Fibroblast of peridontal ligament (primary cell): ENCODE measurements around the gene PRR33.
"Not testable (repeated sequence)": the region's sequence is repeated elsewhere in the genome, so short reads cannot be mapped to it uniquely, and the experiment has no call there.

ENCODE experiments used
- DNase-seq: peaks from one replicate; pipeline ENCODE4 v3.0.0-alpha.2; 2010; ENCODE audit errors: extremely low read depth

Gene PRR33

GRCh38 chr11:1889224-1889930 is 2.3 kb downstream of the PRR33 start:
- DNase-seq: no peak

GRCh38 chr11:1888811-1889210 is 2.9 kb downstream of the PRR33 start:
- DNase-seq: no peak

GRCh38 chr11:1888347-1888753 is 3.3 kb downstream of the PRR33 start:
- DNase-seq: no peak

DNA sequence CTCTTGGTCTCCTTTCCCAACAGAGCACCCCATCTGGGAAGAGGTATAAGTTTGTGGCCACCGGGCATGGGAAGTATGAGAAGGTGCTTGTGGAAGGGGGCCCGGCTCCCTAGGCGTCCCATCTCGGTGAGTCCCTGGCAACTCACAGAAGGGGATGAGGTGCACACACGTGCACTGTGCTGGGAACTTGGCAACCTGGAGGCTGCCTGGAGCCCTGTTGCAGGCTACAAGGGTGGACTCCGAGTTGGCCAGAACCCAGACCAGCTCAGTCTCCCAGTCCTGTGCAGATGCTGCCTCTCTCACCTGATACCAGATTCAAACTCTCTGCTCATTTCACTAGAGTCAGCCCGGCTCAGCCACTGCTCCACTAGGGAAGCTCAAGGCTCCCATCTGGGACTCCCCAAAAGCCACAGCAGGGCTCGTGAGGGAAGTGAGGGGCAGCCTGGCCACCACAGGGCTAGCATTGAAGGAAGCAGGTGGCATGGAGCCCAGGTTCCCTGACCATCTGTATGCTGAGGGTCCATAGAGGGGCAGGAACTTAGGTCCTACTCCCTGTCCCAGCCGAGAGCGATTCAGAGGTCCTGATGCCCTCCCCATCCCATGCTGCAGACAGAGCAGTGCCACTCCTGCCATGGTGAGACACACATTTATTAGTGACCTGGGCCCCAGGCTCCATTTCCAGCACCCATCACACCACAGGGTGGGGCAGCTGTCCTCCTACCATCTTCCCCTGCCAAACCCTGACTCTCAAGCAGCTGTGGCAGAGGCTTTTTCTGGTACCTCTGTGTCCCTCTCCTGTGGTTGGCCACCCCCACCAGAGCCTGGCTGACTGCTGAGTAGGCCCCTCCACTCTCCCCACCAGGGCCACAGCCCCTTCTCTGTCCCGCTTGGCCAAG is 4.0 kb downstream of the PRR33 start:
- no peak for DNase-seq

- DNase-seq: not testable (repeated sequence)
These were observed 5.1 kb downstream of the PRR33 start for GRCh38 chr11:1886551-1886950.

DNA sequence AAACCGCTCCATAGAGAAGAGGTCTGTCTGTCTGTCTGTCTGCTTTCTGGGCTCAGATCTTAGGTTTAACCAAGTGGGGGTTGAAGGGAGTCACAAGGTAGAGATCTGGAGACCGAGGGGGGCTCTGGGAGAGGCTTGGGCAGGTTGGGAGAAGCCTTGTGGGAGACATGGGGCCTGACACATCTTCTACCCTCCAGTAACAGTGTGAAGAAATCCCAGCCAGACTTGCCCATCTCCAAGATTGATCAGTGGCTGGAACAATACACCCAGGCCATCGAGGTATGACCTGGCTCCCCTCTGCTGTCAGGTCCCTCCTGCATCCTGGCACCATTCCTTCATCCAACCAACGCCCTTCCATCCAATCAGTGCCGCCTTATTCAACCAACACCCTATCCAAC is 7.4 kb downstream of the PRR33 start:
- no peak for DNase-seq

GRCh38 chr11:1883346-1884302 is 8.1 kb downstream of the PRR33 start:
- no peak for DNase-seq

GRCh38 chr11:1882265-1883238 is 9.1 kb downstream of the PRR33 start:
- DNase-seq: peak; percentile 53

DNA sequence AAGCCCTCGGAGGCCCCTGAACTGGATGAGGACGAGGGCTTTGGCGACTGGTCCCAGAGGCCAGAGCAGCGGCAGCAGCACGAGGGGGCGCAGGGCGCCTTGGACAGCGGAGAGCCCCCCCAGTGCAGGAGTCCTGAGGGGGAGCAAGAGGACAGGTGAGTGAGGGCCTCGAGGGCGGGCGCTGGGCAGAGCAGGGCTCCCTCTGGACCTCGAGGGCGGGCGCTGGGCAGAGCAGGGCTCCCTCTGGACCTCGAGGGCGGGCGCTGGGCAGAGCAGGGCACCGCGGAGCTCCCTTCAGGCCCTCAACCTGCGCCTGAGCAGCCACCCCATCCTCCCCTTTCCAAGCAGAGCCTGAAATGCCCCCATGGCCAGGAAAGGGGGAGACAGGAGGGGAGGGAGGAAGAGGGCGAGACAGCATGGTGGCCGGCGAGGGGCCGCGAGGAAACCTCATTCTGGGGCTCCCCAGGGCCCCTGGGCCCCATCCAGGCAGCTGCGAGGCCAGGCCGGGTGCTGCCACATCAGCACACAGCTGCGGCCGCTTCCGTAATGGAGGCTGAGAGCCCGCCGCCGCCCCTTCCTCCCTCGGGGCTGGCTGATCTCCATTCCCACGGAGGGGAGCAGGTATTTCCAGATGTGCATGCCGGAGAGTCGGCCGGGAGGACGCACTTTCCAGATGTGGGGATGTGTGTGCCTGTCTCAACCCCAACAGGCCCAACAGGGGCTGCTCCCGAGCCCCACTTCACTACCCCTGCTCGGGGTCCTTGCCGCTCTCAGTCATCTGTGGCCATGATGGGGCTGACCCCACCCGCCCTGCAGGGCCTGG is 10.0 kb downstream of the PRR33 start:
- DNase-seq: no peak

- DNase-seq: no peak
These were observed 10.8 kb downstream of the PRR33 start for GRCh38 chr11:1880746-1881441.

DNA sequence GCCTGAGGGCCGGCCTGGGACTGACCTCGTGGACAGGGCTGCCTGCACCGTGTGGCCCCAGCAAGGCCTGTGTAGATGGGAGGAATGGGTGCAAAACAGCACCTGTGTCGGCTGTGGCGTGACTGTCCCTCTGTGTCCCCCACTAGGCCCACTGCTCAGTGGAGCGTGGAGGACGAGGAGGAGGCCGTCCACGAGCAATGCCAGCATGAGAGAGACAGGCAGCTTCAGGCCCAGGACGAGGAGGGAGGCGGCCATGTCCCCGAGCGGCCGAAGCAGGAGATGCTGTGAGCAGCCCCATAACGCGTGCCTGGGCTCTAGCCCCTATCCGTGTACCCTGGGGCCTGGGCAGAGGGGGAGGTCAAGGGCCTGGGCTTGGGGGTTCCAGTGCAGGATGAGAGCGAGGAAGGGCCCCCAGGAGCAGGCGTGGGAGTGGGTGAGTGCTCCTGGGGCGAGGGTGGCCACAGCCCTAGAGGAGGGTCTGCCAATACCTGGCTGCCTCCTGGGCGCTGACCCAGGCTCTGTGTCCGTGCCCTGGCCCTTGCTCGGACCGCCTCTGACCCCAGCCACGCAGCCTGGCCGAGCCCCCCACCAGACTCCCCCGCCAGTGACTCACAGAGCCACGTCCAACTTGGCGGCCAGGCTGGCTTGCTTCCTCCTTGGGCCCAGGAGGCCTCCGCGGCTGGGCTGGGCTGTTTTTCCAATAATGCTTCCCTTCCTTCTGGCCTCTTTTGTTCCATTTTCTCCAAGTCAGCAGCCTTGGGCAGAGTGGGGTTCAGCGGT is 11.6 kb downstream of the PRR33 start:
- peak; percentile 57 for DNase-seq

- no peak for DNase-seq
These were observed 12.3 kb downstream of the PRR33 start for GRCh38 chr11:1879342-1879940.

- DNase-seq: no peak
These were observed 13.3 kb downstream of the PRR33 start for GRCh38 chr11:1878137-1879031.

- peak; percentile 18 for DNase-seq
These were observed 14.2 kb downstream of the PRR33 start for GRCh38 chr11:1877211-1878136.

DNA sequence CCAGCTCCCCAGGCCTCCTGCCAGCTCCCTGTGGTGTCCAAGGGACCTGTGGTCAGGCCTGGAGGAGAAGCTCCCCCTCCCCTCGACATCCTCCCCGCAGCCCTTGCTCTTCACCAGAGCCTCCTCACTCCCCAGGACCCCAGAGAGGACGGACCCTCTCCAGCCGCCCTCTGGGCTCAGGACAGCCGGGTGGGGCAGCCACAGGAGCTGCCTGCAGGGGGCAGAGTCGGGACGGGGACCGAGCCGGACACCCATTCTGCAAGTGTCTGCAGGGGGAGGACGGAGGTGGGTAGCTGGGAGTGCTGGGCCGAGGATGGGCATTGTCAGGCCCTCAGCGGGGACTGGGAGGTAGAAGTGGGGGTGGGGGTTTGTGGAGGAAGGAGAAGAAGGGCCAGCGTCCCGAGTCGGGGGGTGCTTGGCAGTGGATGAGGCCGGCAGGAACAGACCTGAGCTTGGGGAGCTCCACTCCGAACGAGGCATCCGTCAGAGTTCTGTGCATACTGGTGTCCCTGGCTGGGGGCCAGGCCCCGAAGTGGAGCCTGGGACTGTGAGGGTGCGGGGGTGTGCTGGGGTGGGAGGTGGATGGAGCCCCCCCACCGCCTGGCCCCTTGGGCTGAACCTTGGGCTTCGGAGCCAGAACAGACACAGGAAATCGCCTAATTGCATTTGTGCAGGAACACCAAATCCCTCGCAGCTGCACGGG is 15.2 kb downstream of the PRR33 start:
- peak; percentile 18 for DNase-seq
